CD4-positive, alpha-beta T cell (primary cell): Measurements from ENCODE around the gene PRPF19. TPM values are rescaled to one million over a fixed set of nuclear protein-coding genes. Genes with fewer than 3 reads are reported as not detected.

ENCODE experiments used
- ATAC-seq: fragments of 200-7000 bp; cut with Tn5 transposase; one replicate; pipeline ENCODE4 v1.10.0; 2022; ENCODE audit warnings: mild to moderate bottlenecking; ENCODE audit not compliant: poor library complexity
- CTCF ChIA-PET: fragments of 350-600 bp; sonication (Branson Sonifier 250); formaldehyde crosslinking; loops from one replicate; lab custom pipeline; 2021; ENCODE audit warnings: antibody characterized with exemption, inconsistent platforms; lab: Charles Lee
- POLR2A ChIA-PET: fragments of 350-600 bp; sonication (Branson Sonifier 250); formaldehyde crosslinking; loops from one replicate; lab custom pipeline; 2021; ENCODE audit warnings: antibody characterized with exemption, inconsistent platforms; lab: Charles Lee
- DNase-seq, 14 experiments: peaks; one replicate each; pipeline ENCODE4 v3.0.0-alpha.2; 2013 to 2020; ENCODE audit warnings: mixed read lengths in 2 of 14
- H3K27ac ChIP-seq, 2 donors: one replicate each; pipeline versions ENCODE4 v1.5.1 to v1.7.0; 2013; ENCODE audit warnings: low read length in 2 of 2, low read depth in 1 of 2, mild to moderate bottlenecking in 1 of 2
- H3K27me3 ChIP-seq, 2 experiments: 1 replicate in 1 of 2; 2 replicates in 1 of 2; pipeline versions ENCODE4 v1.6.1 to v1.7.0; 2013; ENCODE audit warnings: low read length in 2 of 2, control low read depth in 1 of 2, mild to moderate bottlenecking in 1 of 2, moderate library complexity in 1 of 2; ENCODE audit not compliant: insufficient read depth in 2 of 2, control insufficient read depth in 1 of 2
- H3K36me3 ChIP-seq: one replicate; pipeline ENCODE4 v1.6.1; 2013; ENCODE audit warnings: low read length, control low read depth; ENCODE audit not compliant: insufficient read depth
- H3K4me1 ChIP-seq: one replicate; pipeline ENCODE4 v1.6.1; 2013; ENCODE audit warnings: low read length, control low read depth; ENCODE audit not compliant: insufficient read depth
- H3K4me3 ChIP-seq: one replicate; pipeline ENCODE4 v1.5.1; 2013; ENCODE audit warnings: mild to moderate bottlenecking, low read length, moderate library complexity
- H3K9me3 ChIP-seq, 2 experiments: 1 replicate in 1 of 2; 2 replicates in 1 of 2; pipeline versions ENCODE4 v1.6.1 to v1.7.0; 2013; ENCODE audit warnings: low read length in 2 of 2, mild to moderate bottlenecking in 2 of 2, control low read depth in 1 of 2, moderate library complexity in 1 of 2; ENCODE audit not compliant: control insufficient read depth in 1 of 2, insufficient read depth in 1 of 2
- H3K27ac Mint-ChIP-seq: one replicate; pipeline ENCODE4 v1.8.0; 2020; ENCODE audit warnings: mixed read lengths
- H3K27me3 Mint-ChIP-seq: one replicate; pipeline ENCODE4 v1.8.0; 2021; ENCODE audit warnings: mixed read lengths
- H3K36me3 Mint-ChIP-seq: one replicate; pipeline ENCODE4 v1.8.0; 2021; ENCODE audit warnings: low read depth, mixed read lengths
- H3K4me1 Mint-ChIP-seq: one replicate; pipeline ENCODE4 v1.8.0; 2021; ENCODE audit warnings: low read depth, mixed read lengths
- H3K4me3 Mint-ChIP-seq: one replicate; pipeline ENCODE4 v1.8.0; 2020; ENCODE audit warnings: mild to moderate bottlenecking, mixed read lengths
- H3K9me3 Mint-ChIP-seq: one replicate; pipeline ENCODE4 v1.8.0; 2020; ENCODE audit warnings: mixed read lengths
- CTCF ChIP-seq: fragments of 200-600 bp; IDR thresholded peaks from one replicate; pipeline ENCODE4 v1.8.0; 2022; ENCODE audit warnings: antibody characterized with exemption, mild to moderate bottlenecking
- intact Hi-C, 2 experiments: fragments of 100-400 bp; cut with DNase I in 1 of 2; cut with micrococcal nuclease in 1 of 2; formaldehyde crosslinking; loops; one replicate each; pipeline versions ENCODE4 v1.15.1 to v1.9.0; 2023 to 2025; cut with DNase I, micrococcal nuclease
- total RNA-seq, 174 experiments: library from RNA in 2 of 174; stranded (reverse) in 2 of 174; gene quantifications; one replicate each; pipeline ENCODE4 v1.2.3 and lab custom pipeline; 2021 to 2026

Gene PRPF19
- total RNA-seq, 2 experiments from 2014 or later: 63.2 to 67.3 TPM

- H3K4me3 Mint-ChIP-seq: peak overlapping the region; percentile 45
- peaks cover 22% of the 10 kb centered on the region for H3K4me1 ChIP-seq
- H3K4me1 Mint-ChIP-seq: peaks cover 5% of the 10 kb centered on the region
- H3K27ac ChIP-seq: no peak overlapping the region
- no peak for DNase-seq
- H3K27ac Mint-ChIP-seq: no peak overlapping the region
- no peaks in the 10 kb centered on the region for H3K9me3 Mint-ChIP-seq
- H3K4me3 ChIP-seq: no peak overlapping the region
- peaks cover 15% of the 10 kb centered on the region for H3K36me3 Mint-ChIP-seq
- peaks cover 16% of the 10 kb centered on the region for H3K36me3 ChIP-seq
- ChIA-PET CTCF (interaction anchor here (0.7 to 1.0 kb wide), 2 partner anchors 11 to 44 kb away, joined by 3 read pairs; partner anchors contain the start of gene CD6), POLR2A (interaction anchor here (0.5 to 1.3 kb wide), 2 partner anchors 23 to 51 kb away, joined by 3 read pairs; no protein-coding TSS in a partner anchor)
- intact Hi-C loops: no loop called here
- H3K27me3 ChIP-seq: peaks cover 25 to 28% of the 10 kb centered on the region in 2 experiments
- H3K9me3 ChIP-seq: peaks cover 0 to 14% of the 10 kb centered on the region in 2 experiments
- TF ChIP-seq CTCF: no peak
- ATAC-seq: no peak
- H3K27me3 Mint-ChIP-seq: peaks cover 29% of the 10 kb centered on the region
These were observed 20.7 kb upstream of the PRPF19 start for GRCh38 chr11:60927061-60927592.

DNA sequence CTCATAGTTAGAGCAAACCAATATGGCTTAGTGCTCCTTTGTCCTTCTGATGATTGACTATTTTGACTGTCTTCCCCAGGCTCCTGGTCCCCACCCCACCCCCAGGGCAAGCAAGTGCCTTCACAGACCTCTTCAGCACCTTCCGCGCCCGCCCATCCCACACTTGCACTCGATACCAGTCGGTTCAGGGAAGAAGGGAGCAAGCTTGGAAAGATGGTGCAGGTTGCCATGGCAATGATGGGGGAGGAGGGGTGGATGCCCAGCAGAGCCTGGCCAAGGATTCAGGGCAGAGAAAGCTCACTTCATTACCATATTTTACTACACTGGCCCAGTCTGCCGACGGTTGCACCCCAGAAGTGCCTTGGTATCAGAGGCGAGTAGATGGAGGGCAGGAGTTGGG lies 20.1 kb upstream of the PRPF19 start:
- POLR2A ChIA-PET: interaction anchor here (0.5 to 1.3 kb wide), 2 partner anchors 24 to 50 kb away, joined by 3 read pairs; no protein-coding TSS in a partner anchor
- Mint-ChIP-seq H3K4me3 (no peak overlapping the region), H3K27me3 (peaks cover 30% of the 10 kb centered on the region), H3K9me3 (no peaks in the 10 kb centered on the region), H3K4me1 (peaks cover 5% of the 10 kb centered on the region), H3K36me3 (peaks cover 21% of the 10 kb centered on the region), H3K27ac (no peak overlapping the region)
- intact Hi-C loops: no loop called here
- H3K4me1 ChIP-seq: peaks cover 22% of the 10 kb centered on the region
- H3K4me3 ChIP-seq: no peak overlapping the region
- peaks cover 25 to 28% of the 10 kb centered on the region in 2 experiments for H3K27me3 ChIP-seq
- TF ChIP-seq CTCF: no peak
- peaks cover 22% of the 10 kb centered on the region for H3K36me3 ChIP-seq
- no peak for ATAC-seq
- peaks cover 0 to 14% of the 10 kb centered on the region in 2 experiments for H3K9me3 ChIP-seq
- H3K27ac ChIP-seq: no peak overlapping the region
- DNase-seq: no peak
- CTCF ChIA-PET: interaction anchor here (0.7 to 1.0 kb wide), 2 partner anchors 11 to 44 kb away, joined by 3 read pairs; partner anchors contain the start of gene CD6

DNA sequence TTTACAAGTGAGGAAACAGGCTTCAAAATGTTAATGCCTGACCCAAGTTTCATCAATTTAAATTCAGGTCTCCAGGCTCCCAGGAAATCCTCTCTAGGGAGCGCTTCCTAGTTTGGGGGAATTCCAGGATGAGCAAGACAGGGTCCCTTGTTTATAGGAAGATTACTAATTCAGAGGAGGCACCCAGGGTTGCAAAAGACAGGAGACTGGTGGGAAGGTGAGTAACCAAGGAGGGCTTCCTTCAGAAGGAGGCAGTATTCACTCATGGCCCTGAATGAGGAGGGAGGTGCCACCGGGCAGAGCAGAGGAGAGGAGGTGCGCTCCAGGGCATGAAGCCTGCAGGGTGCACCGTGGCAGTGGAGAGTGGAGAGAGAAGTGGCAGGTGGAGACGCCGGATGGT lies 19.5 kb upstream of the PRPF19 start:
- intact Hi-C loops: no loop called here
- DNase-seq (peak in 2 of 14 experiments; percentile 52 to 62), ATAC-seq (no peak)
- H3K27ac ChIP-seq: no peak overlapping the region
- no peak for TF ChIP-seq CTCF
- no peaks in the 10 kb centered on the region for H3K9me3 Mint-ChIP-seq
- H3K4me1 Mint-ChIP-seq: peaks cover 5% of the 10 kb centered on the region
- H3K36me3 Mint-ChIP-seq: peaks cover 28% of the 10 kb centered on the region
- H3K27me3 Mint-ChIP-seq: peaks cover 30% of the 10 kb centered on the region
- H3K9me3 ChIP-seq: peaks cover 0 to 14% of the 10 kb centered on the region in 2 experiments
- H3K36me3 ChIP-seq: peaks cover 28% of the 10 kb centered on the region
- no peak overlapping the region for H3K27ac Mint-ChIP-seq
- H3K27me3 ChIP-seq: peaks cover 25 to 32% of the 10 kb centered on the region in 2 experiments
- H3K4me3 Mint-ChIP-seq: peak overlapping the region; percentile 31
- ChIA-PET POLR2A (no interaction called here), CTCF (interaction anchor here (1.2 kb wide), 1 partner anchor 20 kb away, joined by 3 read pairs; the partner anchor contains the start of gene PRPF19)
- H3K4me3 ChIP-seq: no peak overlapping the region
- peaks cover 22% of the 10 kb centered on the region for H3K4me1 ChIP-seq
